ENCODE measurements around the gene RIC1.
"Not testable (repeated sequence)": the region's sequence is repeated elsewhere in the genome, so short reads cannot be mapped to it uniquely, and the experiment has no call there.

The RIC1 gene

GRCh38 chr9:5628530-5629311 is at the start of gene RIC1:
RIC1 (plus strand) TSS chr9:5629107; CDS start chr9:5629310, 203 bp downstream.
- Histone ChIP-seq H3K4me3 (ENCODE audit: low read depth in 1 of 2, low read length in 2 of 2) (peak within 1 kb of the TSS; percentile 80 to 91), H3K9me3 (ENCODE audit: control insufficient read depth in 1 of 2, low read length in 2 of 2) (no peaks in the 10 kb centered on the region), H3K9ac (ENCODE audit: low read depth in 1 of 2, low read length in 2 of 2) (peak within 1 kb of the TSS; percentile 90 to 91), H3K4me1 (ENCODE audit: control insufficient read depth in 1 of 2, insufficient read depth in 2 of 2, low read length in 2 of 2) (peaks cover 30 to 39% of the 10 kb centered on the region in 2 donors), H3K27me3 (ENCODE audit: control insufficient read depth in 1 of 2, insufficient read depth in 2 of 2, low read length in 2 of 2) (no peaks in the 10 kb centered on the region), H3K27ac (ENCODE audit: low read depth, low read length) (peak within 1 kb of the TSS; percentile 96), H3K36me3 (ENCODE audit: control insufficient read depth in 1 of 2, insufficient read depth in 2 of 2, low read length in 2 of 2) (no peaks in the 10 kb centered on the region)

GRCh38 chr9:5579881-5580280 is 49.0 kb upstream of the RIC1 start:
- Histone ChIP-seq H3K9ac (ENCODE audit: low read depth in 1 of 2, low read length in 2 of 2) (no peak overlapping the region), H3K36me3 (ENCODE audit: control insufficient read depth in 1 of 2, insufficient read depth in 2 of 2, low read length in 2 of 2) (no peaks in the 10 kb centered on the region), H3K4me3 (ENCODE audit: low read depth in 1 of 2, low read length in 2 of 2) (no peak overlapping the region), H3K4me1 (ENCODE audit: control insufficient read depth in 1 of 2, insufficient read depth in 2 of 2, low read length in 2 of 2) (no peaks in the 10 kb centered on the region), H3K9me3 (ENCODE audit: control insufficient read depth in 1 of 2, low read length in 2 of 2) (no peaks in the 10 kb centered on the region), H3K27ac (ENCODE audit: low read depth, low read length) (no peak overlapping the region), H3K27me3 (ENCODE audit: control insufficient read depth in 1 of 2, insufficient read depth in 2 of 2, low read length in 2 of 2) (no peaks in the 10 kb centered on the region)

GRCh38 chr9:5580650-5581049 is 48.3 kb upstream of the RIC1 start:
- Histone ChIP-seq H3K4me1 (ENCODE audit: control insufficient read depth in 1 of 2, insufficient read depth in 2 of 2, low read length in 2 of 2) (no peaks in the 10 kb centered on the region), H3K36me3 (ENCODE audit: control insufficient read depth in 1 of 2, insufficient read depth in 2 of 2, low read length in 2 of 2) (no peaks in the 10 kb centered on the region), H3K9ac (ENCODE audit: low read depth in 1 of 2, low read length in 2 of 2) (no peak overlapping the region)

GRCh38 chr9:5581706-5582105 is 47.2 kb upstream of the RIC1 start:
- H3K4me1 ChIP-seq (ENCODE audit: control insufficient read depth in 1 of 2, insufficient read depth in 2 of 2, low read length in 2 of 2); H3K4me3 ChIP-seq (ENCODE audit: low read depth in 1 of 2, low read length in 2 of 2); H3K9ac ChIP-seq (ENCODE audit: low read depth in 1 of 2, low read length in 2 of 2); H3K9me3 ChIP-seq (ENCODE audit: control insufficient read depth in 1 of 2, low read length in 2 of 2); H3K27ac ChIP-seq (ENCODE audit: low read depth, low read length); H3K36me3 ChIP-seq (ENCODE audit: control insufficient read depth in 1 of 2, insufficient read depth in 2 of 2, low read length in 2 of 2); H3K27me3 ChIP-seq (ENCODE audit: control insufficient read depth in 1 of 2, insufficient read depth in 2 of 2, low read length in 2 of 2): not testable (repeated sequence)

More at GRCh38 chr9:5580650-5581049, 48.3 kb upstream of the RIC1 start:
- Histone ChIP-seq H3K27me3 (ENCODE audit: control insufficient read depth in 1 of 2, insufficient read depth in 2 of 2, low read length in 2 of 2) (no peaks in the 10 kb centered on the region), H3K27ac (ENCODE audit: low read depth, low read length) (no peak overlapping the region), H3K9me3 (ENCODE audit: control insufficient read depth in 1 of 2, low read length in 2 of 2) (no peaks in the 10 kb centered on the region), H3K4me3 (ENCODE audit: low read depth in 1 of 2, low read length in 2 of 2) (no peak overlapping the region)

- Histone ChIP-seq H3K9ac (ENCODE audit: low read depth in 1 of 2, low read length in 2 of 2) (no peak overlapping the region), H3K36me3 (ENCODE audit: control insufficient read depth in 1 of 2, insufficient read depth in 2 of 2, low read length in 2 of 2) (no peaks in the 10 kb centered on the region), H3K27me3 (ENCODE audit: control insufficient read depth in 1 of 2, insufficient read depth in 2 of 2, low read length in 2 of 2) (no peaks in the 10 kb centered on the region), H3K4me3 (ENCODE audit: low read depth in 1 of 2, low read length in 2 of 2) (no peak overlapping the region), H3K4me1 (ENCODE audit: control insufficient read depth in 1 of 2, insufficient read depth in 2 of 2, low read length in 2 of 2) (peaks cover 0 to 9% of the 10 kb centered on the region in 2 donors), H3K9me3 (ENCODE audit: control insufficient read depth in 1 of 2, low read length in 2 of 2) (no peaks in the 10 kb centered on the region), H3K27ac (ENCODE audit: low read depth, low read length) (no peak overlapping the region)
Observed at GRCh38 chr9:5582835-5583195, 46.1 kb upstream of the RIC1 start.

GRCh38 chr9:5586391-5586802 is 42.5 kb upstream of the RIC1 start:
- Histone ChIP-seq H3K36me3 (ENCODE audit: control insufficient read depth in 1 of 2, insufficient read depth in 2 of 2, low read length in 2 of 2) (no peaks in the 10 kb centered on the region), H3K27ac (ENCODE audit: low read depth, low read length) (no peak overlapping the region), H3K4me1 (ENCODE audit: control insufficient read depth in 1 of 2, insufficient read depth in 2 of 2, low read length in 2 of 2) (peaks cover 0 to 9% of the 10 kb centered on the region in 2 donors)

GRCh38 chr9:5587024-5587423 is 41.9 kb upstream of the RIC1 start:
- Histone ChIP-seq H3K36me3 (ENCODE audit: control insufficient read depth in 1 of 2, insufficient read depth in 2 of 2, low read length in 2 of 2) (no peaks in the 10 kb centered on the region), H3K27me3 (ENCODE audit: control insufficient read depth in 1 of 2, insufficient read depth in 2 of 2, low read length in 2 of 2) (no peaks in the 10 kb centered on the region), H3K4me1 (ENCODE audit: control insufficient read depth in 1 of 2, insufficient read depth in 2 of 2, low read length in 2 of 2) (peaks cover 0 to 9% of the 10 kb centered on the region in 2 donors), H3K9ac (ENCODE audit: low read depth in 1 of 2, low read length in 2 of 2) (no peak overlapping the region), H3K4me3 (ENCODE audit: low read depth in 1 of 2, low read length in 2 of 2) (no peak overlapping the region), H3K27ac (ENCODE audit: low read depth, low read length) (no peak overlapping the region), H3K9me3 (ENCODE audit: control insufficient read depth in 1 of 2, low read length in 2 of 2) (no peaks in the 10 kb centered on the region)

More at GRCh38 chr9:5586391-5586802, 42.5 kb upstream of the RIC1 start:
- H3K9ac ChIP-seq (ENCODE audit: low read depth in 1 of 2, low read length in 2 of 2) = no peak overlapping the region
- H3K27me3 ChIP-seq (ENCODE audit: control insufficient read depth in 1 of 2, insufficient read depth in 2 of 2, low read length in 2 of 2) = no peaks in the 10 kb centered on the region
- H3K9me3 ChIP-seq (ENCODE audit: control insufficient read depth in 1 of 2, low read length in 2 of 2) = no peaks in the 10 kb centered on the region
- H3K4me3 ChIP-seq (ENCODE audit: low read depth in 1 of 2, low read length in 2 of 2) = no peak overlapping the region

- Histone ChIP-seq H3K9ac (ENCODE audit: low read depth in 1 of 2, low read length in 2 of 2) (no peak overlapping the region), H3K4me3 (ENCODE audit: low read depth in 1 of 2, low read length in 2 of 2) (no peak overlapping the region), H3K36me3 (ENCODE audit: control insufficient read depth in 1 of 2, insufficient read depth in 2 of 2, low read length in 2 of 2) (no peaks in the 10 kb centered on the region), H3K27ac (ENCODE audit: low read depth, low read length) (no peak overlapping the region), H3K9me3 (ENCODE audit: control insufficient read depth in 1 of 2, low read length in 2 of 2) (no peaks in the 10 kb centered on the region), H3K27me3 (ENCODE audit: control insufficient read depth in 1 of 2, insufficient read depth in 2 of 2, low read length in 2 of 2) (no peaks in the 10 kb centered on the region), H3K4me1 (ENCODE audit: control insufficient read depth in 1 of 2, insufficient read depth in 2 of 2, low read length in 2 of 2) (peaks cover 0 to 4% of the 10 kb centered on the region in 2 donors)
Observed at GRCh38 chr9:5592231-5592630, 36.7 kb upstream of the RIC1 start.

- H3K4me1 ChIP-seq (ENCODE audit: control insufficient read depth in 1 of 2, insufficient read depth in 2 of 2, low read length in 2 of 2) = peaks cover 0 to 4% of the 10 kb centered on the region in 2 donors
- no peaks in the 10 kb centered on the region for H3K9me3 ChIP-seq (ENCODE audit: control insufficient read depth in 1 of 2, low read length in 2 of 2)
- H3K27ac ChIP-seq (ENCODE audit: low read depth, low read length) = no peak overlapping the region
- no peak overlapping the region for H3K4me3 ChIP-seq (ENCODE audit: low read depth in 1 of 2, low read length in 2 of 2)
- H3K36me3 ChIP-seq (ENCODE audit: control insufficient read depth in 1 of 2, insufficient read depth in 2 of 2, low read length in 2 of 2) = no peaks in the 10 kb centered on the region
- H3K27me3 ChIP-seq (ENCODE audit: control insufficient read depth in 1 of 2, insufficient read depth in 2 of 2, low read length in 2 of 2) = no peaks in the 10 kb centered on the region
- no peak overlapping the region for H3K9ac ChIP-seq (ENCODE audit: low read depth in 1 of 2, low read length in 2 of 2)
Observed at GRCh38 chr9:5592904-5593303, 36.0 kb upstream of the RIC1 start.

GRCh38 chr9:5593904-5594303 is 35.0 kb upstream of the RIC1 start:
- Histone ChIP-seq H3K36me3 (ENCODE audit: control insufficient read depth in 1 of 2, insufficient read depth in 2 of 2, low read length in 2 of 2) (no peaks in the 10 kb centered on the region), H3K27ac (ENCODE audit: low read depth, low read length) (no peak overlapping the region), H3K4me1 (ENCODE audit: control insufficient read depth in 1 of 2, insufficient read depth in 2 of 2, low read length in 2 of 2) (peaks cover 0 to 4% of the 10 kb centered on the region in 2 donors), H3K4me3 (ENCODE audit: low read depth in 1 of 2, low read length in 2 of 2) (no peak overlapping the region), H3K9ac (ENCODE audit: low read depth in 1 of 2, low read length in 2 of 2) (no peak overlapping the region), H3K9me3 (ENCODE audit: control insufficient read depth in 1 of 2, low read length in 2 of 2) (no peaks in the 10 kb centered on the region), H3K27me3 (ENCODE audit: control insufficient read depth in 1 of 2, insufficient read depth in 2 of 2, low read length in 2 of 2) (no peaks in the 10 kb centered on the region)

All from duodenal mucosa (tissue), 2 donors.